NCI-H69 (cell line): ENCODE measurements around the gene AJAP1.
"Not testable (repeated sequence)": the region's sequence is repeated elsewhere in the genome, so short reads cannot be mapped to it uniquely, and the experiment has no call there.

Experiments
- DNase-seq: peaks from one replicate; lab custom pipeline; 2025; lab: John Stamatoyannopoulos, UW

Gene AJAP1

GRCh38 chr1:4657960-4658541, 3.6 kb downstream of the AJAP1 start:
- no peak for DNase-seq

GRCh38 chr1:4658643-4659628, 4.5 kb downstream of the AJAP1 start:
- DNase-seq = no peak

GRCh38 chr1:4660917-4661594, 6.6 kb downstream of the AJAP1 start:
- DNase-seq = no peak

GRCh38 chr1:4661595-4661917, 7.1 kb downstream of the AJAP1 start:
- no peak for DNase-seq

DNA sequence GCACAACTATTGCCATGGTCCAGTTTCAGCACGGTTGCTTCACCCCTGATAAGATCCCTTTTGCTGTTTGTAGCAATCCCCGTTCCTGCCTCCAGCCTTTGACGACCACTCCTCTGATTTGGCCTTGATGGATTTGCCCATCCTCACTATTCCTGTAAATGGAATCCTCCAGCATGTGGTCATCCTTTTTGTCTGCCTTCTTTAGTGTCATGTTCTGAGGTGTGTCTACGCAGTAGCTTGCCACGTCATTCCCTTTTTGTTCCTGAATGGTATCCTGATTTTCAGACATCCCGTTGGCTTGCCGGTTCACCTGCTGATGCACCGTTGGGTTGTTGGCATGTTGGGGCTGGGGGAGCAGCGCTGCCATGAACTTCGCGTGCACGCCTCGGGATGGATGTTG, 7.8 kb downstream of the AJAP1 start:
- DNase-seq = no peak

DNA sequence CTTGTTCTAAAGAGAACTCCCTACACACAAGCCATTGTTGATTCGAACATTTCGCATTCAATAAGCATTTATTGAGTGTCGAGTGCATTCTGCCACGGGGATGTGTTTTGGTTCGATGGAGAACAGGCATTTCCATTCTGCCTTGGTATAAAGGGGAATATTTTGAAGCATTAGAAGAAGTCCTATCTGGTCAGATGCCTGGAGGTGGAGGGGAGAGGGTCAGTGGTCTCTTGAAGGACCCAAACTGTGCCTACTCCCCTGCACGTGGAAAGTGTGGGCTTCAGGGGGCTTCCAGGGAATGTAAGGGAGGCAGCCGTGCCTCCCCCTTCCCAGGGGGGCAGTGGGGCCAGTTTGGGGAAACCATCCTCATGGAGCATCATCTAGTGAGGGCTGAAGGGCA, 8.3 kb downstream of the AJAP1 start:
- no peak for DNase-seq

DNA sequence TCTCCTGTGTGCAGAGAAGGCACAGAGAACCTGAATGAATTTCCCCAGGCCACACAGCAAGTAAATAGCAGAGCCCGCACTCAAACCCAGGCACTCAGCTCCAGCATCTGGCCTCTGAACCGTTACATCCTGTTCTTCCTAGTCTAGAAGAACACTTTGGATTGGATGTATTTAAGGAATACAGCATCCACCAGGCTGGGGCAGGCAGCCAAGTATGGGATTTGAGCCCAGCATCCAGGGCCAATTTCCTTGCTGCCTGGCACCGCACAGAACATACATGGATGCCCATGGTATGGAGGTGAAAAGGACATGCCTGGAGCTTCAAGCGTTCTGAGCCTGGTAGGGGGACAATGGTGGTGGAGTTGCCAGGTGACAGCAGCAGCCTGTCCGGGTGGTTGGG, 9.7 kb downstream of the AJAP1 start:
- no peak for DNase-seq

- DNase-seq = no peak
Observed at GRCh38 chr1:4664606-4665005, 10.2 kb downstream of the AJAP1 start.

- DNase-seq = no peak
Observed at GRCh38 chr1:4665456-4665855, 11.0 kb downstream of the AJAP1 start.

DNA sequence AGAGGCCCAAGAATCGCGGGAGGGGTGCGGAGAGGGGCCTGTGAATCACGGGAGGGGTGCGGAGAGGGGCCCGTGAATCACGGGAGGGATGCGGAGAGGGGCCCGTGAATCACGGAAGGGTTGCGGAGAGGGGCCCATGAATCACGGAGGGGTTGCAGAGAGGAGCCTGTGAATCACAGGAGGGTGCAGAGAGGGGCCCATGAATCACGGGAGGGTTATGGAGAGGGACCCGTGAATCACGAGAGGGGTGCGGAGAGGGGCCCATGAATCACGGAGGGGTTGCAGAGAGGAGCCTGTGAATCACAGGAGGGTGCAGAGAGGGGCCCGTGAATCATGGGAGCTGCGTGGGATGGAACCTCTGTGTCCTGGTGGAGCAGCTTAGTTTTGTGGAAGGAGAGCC, 12.3 kb downstream of the AJAP1 start:
- DNase-seq = not testable (repeated sequence)

GRCh38 chr1:4668743-4669700, 14.6 kb downstream of the AJAP1 start:
- no peak for DNase-seq

DNA sequence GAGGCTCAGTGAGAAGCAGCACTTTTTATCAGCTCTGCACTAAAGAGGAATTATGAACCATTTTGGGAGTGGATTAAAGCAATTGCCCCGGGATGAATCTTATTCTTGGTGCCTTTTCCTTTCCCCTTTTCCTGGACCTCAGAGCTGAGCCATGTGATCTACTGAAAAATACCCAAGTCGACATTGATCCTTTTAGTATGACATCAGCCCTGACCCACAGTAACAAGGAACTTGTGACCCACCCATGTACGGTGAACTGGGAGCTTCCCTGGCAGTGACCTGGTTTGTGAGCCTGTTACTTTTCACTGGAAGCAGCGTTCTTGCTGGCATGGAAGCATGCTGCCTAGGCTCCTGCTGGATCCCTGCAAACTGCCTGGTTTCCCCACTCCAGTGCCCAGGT, 15.9 kb downstream of the AJAP1 start:
- DNase-seq = no peak

DNA sequence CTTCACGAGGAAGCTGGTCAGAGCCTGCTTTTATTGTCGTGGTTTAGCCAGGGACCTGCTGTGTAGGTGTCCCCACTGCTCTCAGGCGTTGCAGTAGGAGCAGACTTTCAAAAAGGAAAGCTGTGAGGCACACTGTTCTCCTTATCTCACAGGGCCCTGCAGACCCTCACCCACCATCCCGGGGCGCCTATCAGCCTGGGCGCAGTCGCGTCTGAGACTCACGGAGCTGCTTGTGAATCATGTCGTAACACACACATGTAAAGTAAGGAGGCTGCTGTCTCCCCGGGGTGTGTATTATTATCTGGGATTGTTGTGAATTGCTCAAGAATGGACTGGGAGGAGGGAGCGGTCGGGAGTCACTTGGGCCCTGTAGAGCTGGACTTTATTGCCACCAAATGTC, 17.4 kb downstream of the AJAP1 start:
- DNase-seq = no peak

DNA sequence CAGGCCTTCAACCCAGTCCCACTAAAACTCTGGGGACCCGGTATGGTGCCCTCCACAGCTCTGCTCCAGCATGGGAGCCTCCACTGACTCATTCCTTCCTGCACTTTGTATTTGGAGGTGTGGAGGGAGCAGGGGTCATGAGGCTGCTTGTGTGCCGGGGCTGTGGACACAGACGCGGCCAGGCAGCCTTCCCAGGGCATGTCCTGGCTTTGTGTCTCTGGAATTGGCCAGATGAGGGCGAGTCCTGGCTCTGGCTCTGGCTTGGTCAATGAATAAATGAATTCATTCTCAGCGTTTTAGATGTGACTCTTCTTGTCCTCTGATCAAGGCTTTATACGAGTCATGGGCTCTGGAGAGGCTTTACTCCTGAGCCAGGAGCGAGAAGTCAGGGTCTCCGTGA, 19.1 kb downstream of the AJAP1 start:
- no peak for DNase-seq

DNA sequence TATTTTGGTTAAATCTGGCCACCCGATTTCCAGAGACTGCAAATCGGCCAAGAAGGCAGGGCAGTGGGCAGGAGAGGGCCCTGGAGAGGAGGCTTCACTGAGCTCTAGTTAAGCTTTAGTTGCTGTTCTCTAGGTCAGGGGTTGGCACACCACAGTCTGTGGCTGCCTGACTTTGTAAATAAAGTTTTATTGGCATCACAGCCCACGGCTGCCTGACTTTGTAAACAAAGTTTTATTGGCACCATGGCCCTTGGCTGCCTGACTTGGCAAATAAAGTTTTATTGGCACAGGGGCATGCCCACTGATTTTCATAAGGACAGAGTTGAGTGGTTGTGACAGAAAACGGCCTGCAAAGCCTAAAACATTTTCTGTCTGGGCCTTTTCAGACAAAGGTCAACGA, 19.7 kb downstream of the AJAP1 start:
- no peak for DNase-seq

DNA sequence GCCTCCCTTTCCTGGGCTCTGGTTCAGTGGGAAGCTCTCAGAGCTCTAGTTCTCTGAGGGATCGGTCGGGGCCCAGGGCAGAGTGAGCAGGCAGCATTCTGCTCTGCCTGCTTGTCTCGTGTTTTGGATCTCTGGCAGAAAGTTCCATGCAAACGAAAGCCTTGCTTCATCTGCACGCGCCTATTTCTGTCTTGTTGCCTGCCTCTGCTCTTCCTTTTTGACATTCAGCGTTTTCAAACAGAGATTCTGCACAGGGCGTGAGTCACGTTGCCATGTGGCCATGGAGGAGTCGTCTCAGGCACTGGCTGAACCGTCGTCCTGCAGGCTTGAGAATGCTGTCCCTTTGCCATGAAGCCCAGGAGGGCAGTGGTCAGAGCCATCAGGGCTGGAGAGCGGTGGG, 20.3 kb downstream of the AJAP1 start:
- DNase-seq = no peak

DNA sequence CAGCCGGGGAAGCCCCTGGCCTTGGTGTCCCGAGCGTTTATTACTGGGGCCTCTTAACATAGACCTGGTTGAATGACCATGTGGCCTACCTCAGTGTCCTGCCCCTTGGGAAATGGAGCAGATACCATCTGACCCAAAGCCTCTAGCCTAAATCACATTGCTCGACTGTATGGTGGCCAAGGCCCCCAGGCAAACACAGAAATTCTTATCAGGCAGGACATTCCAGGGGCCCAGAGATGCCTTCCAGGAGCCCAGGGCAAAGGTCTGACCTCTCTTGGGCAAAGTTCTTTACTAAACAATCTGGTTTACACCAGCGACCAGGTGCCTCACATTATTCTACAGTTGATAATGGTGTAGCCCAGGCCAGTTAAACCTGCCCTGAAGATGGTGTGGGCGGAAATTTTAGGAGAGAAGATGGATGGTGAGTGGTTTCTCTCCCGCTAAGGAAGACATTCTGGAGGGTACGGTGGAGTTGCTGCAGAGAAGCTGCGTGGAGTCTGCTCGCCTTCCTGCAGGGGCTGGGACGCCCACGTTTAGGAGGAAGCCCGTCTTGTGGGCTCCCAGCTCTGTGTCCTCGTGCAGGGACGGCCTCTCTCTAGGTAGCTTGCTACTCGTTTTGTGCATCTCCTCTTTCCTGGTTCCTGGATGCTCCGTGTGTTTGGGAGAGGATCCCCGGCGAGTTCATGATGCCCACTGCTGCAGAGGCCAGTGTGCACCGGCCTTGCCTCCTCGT, 21.2 kb downstream of the AJAP1 start:
- no peak for DNase-seq

DNA sequence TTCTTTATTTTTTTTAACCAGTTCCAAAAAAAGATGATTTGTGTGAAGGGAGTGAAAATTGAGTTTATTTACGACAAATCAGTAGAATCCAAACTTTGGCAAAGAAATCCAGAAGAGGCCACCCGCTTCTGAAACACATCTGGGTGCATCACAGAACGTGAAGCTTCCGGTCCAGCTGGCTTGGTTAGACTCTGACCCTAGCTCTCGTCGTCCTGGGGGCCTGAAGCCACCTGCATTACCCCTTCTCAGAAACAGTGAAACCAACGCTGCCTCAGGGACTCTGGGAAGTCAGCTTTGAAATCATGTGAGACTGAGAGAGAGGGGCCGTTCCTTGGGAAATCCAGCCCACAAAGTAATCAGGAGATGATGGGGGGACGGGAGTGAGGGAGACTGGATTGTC, 21.8 kb downstream of the AJAP1 start:
- DNase-seq = no peak

DNA sequence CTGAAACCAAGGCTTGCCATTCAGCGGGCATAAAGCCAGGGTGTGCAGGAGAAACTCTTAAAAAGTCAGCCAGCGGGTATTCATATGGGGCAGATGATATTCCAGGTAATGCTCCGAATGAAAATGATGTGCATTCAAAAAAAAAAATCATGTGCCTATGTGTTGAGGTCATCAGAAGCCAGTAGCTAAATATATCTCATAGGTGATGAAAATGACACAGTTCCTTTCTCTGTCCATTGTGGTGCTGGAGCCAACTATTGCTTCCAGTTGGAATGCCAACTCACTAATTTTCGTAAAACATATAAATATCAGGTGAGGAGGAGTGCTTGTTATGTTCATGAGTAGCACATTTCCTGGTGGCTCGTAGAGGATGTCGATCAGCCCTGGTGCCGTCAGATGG, 23.2 kb downstream of the AJAP1 start:
- DNase-seq = no peak

- no peak for DNase-seq
Observed at GRCh38 chr1:4678066-4678717, 23.8 kb downstream of the AJAP1 start.

DNA sequence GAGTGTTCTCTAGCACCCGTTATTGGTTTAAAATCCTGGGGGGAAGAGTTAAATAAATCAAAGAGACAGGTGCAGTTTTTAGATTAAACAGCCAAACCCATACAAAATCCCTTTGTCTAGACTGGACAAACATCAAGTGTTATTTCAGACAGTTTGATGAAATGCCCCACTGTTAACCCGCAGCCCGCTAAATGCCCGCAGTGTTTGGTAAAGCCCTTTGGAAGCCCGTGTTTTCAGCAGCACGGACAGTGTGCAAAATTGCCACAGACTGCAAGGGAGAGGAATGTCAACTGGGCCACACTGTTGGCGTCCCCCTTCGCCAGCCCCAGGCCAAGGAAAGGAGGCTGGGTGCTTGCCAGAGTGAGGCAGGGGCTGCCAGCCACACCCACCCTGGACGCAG, 26.6 kb downstream of the AJAP1 start:
- no peak for DNase-seq
